ENCODE data around the gene PSMC2.
"Not testable (repeated sequence)": the region's sequence is repeated elsewhere in the genome, so short reads cannot be mapped to it uniquely, and the experiment has no call there.

The PSMC2 gene

GRCh38 chr7:103379270-103379975, 32.0 kb downstream of the PSMC2 start:
- DNase-seq (ENCODE audit: low read depth) = no peak

- no peak for DNase-seq (ENCODE audit: low read depth)
Measured at GRCh38 chr7:103380395-103381191, 33.1 kb downstream of the PSMC2 start.

GRCh38 chr7:103381280-103382031, 34.0 kb downstream of the PSMC2 start:
- no peak for DNase-seq (ENCODE audit: low read depth)

GRCh38 chr7:103382032-103382402, 34.6 kb downstream of the PSMC2 start:
- DNase-seq (ENCODE audit: low read depth) = no peak

- no peak for DNase-seq (ENCODE audit: low read depth)
Measured at GRCh38 chr7:103387242-103387641, 39.8 kb downstream of the PSMC2 start.

- DNase-seq (ENCODE audit: low read depth) = no peak
Measured at GRCh38 chr7:103388469-103389140, 41.2 kb downstream of the PSMC2 start.

GRCh38 chr7:103389263-103389662, 41.8 kb downstream of the PSMC2 start:
- DNase-seq (ENCODE audit: low read depth) = no peak

- DNase-seq (ENCODE audit: low read depth) = no peak
Measured at GRCh38 chr7:103391150-103391549, 43.7 kb downstream of the PSMC2 start.

GRCh38 chr7:103391976-103392375, 44.5 kb downstream of the PSMC2 start:
- no peak for DNase-seq (ENCODE audit: low read depth)

- no peak for DNase-seq (ENCODE audit: low read depth)
Measured at GRCh38 chr7:103394566-103394965, 47.1 kb downstream of the PSMC2 start.

- no peak for DNase-seq (ENCODE audit: low read depth)
Measured at GRCh38 chr7:103395071-103395470, 47.6 kb downstream of the PSMC2 start.

- no peak for DNase-seq (ENCODE audit: low read depth)
Measured at GRCh38 chr7:103396471-103396870, 49.0 kb downstream of the PSMC2 start.

- DNase-seq (ENCODE audit: low read depth) = no peak
Measured at GRCh38 chr7:103398483-103399127, 51.2 kb downstream of the PSMC2 start.

GRCh38 chr7:103399687-103400086, 52.2 kb downstream of the PSMC2 start:
- DNase-seq (ENCODE audit: low read depth) = not testable (repeated sequence)

- not testable (repeated sequence) for DNase-seq (ENCODE audit: low read depth)
Measured at GRCh38 chr7:103405789-103406613, 58.6 kb downstream of the PSMC2 start.

- no peak for DNase-seq (ENCODE audit: low read depth)
Measured at GRCh38 chr7:103412151-103412550, 64.7 kb downstream of the PSMC2 start.

- no peak for DNase-seq (ENCODE audit: low read depth)
Measured at GRCh38 chr7:103413407-103413806, 66.0 kb downstream of the PSMC2 start.

GRCh38 chr7:103418241-103418640, 70.8 kb downstream of the PSMC2 start:
- DNase-seq (ENCODE audit: low read depth) = no peak
